ENCODE results near the gene GALC.
"Not testable (repeated sequence)": the region's sequence is repeated elsewhere in the genome, so short reads cannot be mapped to it uniquely, and the experiment has no call there.

Gene GALC

DNA sequence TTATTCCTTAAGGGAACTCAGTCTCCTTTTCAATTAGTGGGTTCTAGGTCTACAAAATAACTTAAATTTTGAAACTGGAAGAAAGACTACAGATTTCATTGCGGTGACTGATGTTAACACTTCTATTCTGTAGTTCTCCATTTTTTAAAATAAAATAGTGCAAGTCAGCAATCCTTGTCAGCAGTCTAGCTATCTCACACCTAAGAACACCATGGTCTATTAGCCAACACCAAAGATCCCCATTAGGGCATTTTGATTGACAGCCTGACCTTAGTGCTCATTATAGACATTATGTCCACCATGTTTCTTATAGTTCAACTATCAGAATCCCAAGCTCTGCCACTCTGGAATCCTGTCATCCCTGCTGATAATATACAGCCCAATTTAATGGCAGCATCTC lies 39.4 kb upstream of the GALC start:
- DNase-seq (ENCODE audit: low read depth, low spot score), result no peak
- no peak overlapping the region for H3K4me3 ChIP-seq (ENCODE audit: low read depth, low read length)
- in situ Hi-C loops (cut with HindIII; ENCODE audit: low sequenced_read_pairs), result no loop called here
- TF ChIP-seq, protein P1, sequence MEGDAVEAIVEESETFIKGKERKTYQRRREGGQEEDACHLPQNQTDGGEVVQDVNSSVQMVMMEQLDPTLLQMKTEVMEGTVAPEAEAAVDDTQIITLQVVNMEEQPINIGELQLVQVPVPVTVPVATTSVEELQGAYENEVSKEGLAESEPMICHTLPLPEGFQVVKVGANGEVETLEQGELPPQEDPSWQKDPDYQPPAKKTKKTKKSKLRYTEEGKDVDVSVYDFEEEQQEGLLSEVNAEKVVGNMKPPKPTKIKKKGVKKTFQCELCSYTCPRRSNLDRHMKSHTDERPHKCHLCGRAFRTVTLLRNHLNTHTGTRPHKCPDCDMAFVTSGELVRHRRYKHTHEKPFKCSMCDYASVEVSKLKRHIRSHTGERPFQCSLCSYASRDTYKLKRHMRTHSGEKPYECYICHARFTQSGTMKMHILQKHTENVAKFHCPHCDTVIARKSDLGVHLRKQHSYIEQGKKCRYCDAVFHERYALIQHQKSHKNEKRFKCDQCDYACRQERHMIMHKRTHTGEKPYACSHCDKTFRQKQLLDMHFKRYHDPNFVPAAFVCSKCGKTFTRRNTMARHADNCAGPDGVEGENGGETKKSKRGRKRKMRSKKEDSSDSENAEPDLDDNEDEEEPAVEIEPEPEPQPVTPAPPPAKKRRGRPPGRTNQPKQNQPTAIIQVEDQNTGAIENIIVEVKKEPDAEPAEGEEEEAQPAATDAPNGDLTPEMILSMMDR (IDR thresholded peaks at IDR 0.05; ENCODE audit: low read depth, low read length), result no peak

DNA sequence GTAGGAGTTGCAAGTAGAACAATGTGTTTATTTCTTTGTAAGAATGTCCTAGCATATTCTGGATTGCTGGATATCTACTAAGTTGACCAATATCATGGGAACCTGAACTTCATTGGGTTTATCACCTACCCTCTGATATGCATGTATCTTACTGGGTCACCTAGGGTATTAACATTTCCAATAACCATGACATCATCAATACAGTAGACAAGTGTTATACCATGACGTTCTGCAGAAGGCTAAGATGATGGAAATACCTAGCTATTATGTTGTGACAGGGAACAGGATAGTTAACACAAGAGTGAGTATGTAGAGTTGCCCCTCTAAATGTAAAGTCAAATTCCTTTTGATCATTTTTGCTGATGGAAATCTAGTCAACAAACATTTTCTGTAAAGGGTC lies 37.9 kb upstream of the GALC start:
- DNase-seq (ENCODE audit: low read depth, low spot score), result no peak
- in situ Hi-C loops (cut with HindIII; ENCODE audit: low sequenced_read_pairs), result no loop called here
- TF ChIP-seq, protein P1 (IDR thresholded peaks at IDR 0.05; ENCODE audit: low read depth, low read length), result no peak
- H3K4me3 ChIP-seq (ENCODE audit: low read depth, low read length), result no peak overlapping the region

DNA sequence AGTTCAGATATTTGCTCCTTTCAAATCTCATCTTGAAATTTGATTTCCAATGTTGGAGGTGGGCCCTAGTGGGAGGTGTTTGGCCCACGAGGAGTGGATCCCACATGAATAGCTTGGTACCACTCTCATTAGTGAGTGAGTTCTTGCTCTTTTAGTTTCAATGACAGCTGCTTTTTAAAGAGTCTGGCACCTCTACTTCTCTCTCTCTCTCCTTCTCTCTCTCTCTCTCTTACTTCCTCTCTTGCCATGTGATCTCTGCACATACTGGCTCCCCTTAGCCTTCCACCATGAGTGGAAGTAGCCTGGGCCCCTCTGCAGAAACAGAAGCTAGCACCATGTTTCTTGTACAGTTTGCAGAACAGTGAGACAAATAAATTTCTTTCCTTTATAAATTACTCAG lies 37.1 kb upstream of the GALC start:
- no peak for DNase-seq (ENCODE audit: low read depth, low spot score)
- in situ Hi-C loops (cut with HindIII; ENCODE audit: low sequenced_read_pairs), result no loop called here
- TF ChIP-seq, protein P1 (IDR thresholded peaks at IDR 0.05; ENCODE audit: low read depth, low read length), result no peak
- no peak overlapping the region for H3K4me3 ChIP-seq (ENCODE audit: low read depth, low read length)

DNA sequence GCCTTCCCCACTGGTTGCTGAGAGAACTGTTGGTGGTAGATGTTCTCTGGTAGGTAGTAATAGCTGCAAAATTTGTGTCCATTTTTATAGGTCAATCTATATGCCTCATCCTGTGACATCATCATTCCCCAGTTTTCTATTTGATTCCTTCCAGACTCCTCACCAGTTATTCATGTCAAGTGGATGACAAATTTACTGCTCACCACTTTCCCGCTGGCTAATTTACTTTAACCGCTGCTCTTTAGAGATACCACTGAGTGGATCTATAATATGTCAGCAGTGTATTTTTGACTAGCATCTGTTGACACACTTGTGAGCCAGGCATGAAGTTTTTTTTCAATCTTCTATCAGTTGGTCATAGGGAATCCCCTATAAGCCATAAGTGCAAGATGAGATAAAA lies 36.5 kb upstream of the GALC start:
- DNase-seq (ENCODE audit: low read depth, low spot score), result no peak
- in situ Hi-C loops (cut with HindIII; ENCODE audit: low sequenced_read_pairs), result no loop called here
- TF ChIP-seq, protein P1 (IDR thresholded peaks at IDR 0.05; ENCODE audit: low read depth, low read length), result no peak
- no peak overlapping the region for H3K4me3 ChIP-seq (ENCODE audit: low read depth, low read length)

DNA sequence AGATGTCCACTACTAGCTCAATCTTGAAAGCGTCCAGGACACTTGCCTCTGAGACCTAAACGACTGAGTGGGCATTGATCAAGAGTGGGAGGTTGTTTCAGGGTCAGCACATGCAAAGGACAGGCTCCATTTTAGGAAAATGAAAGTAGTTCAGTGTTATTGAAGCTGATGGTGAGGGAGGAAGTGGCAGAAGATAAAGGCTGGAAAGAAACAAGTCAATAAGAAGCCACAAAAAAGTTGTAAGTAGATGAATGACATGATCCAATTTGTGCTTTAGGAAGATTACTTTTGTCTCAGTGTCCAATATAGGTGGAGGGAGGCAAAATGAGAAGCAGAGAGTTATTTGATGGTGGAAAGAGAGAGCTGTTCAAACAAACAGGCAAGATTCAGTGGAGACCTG lies 33.9 kb upstream of the GALC start:
- in situ Hi-C loops (cut with HindIII; ENCODE audit: low sequenced_read_pairs), result no loop called here
- H3K4me3 ChIP-seq (ENCODE audit: low read depth, low read length), result no peak overlapping the region
- TF ChIP-seq, protein P1 (IDR thresholded peaks at IDR 0.05; ENCODE audit: low read depth, low read length), result no peak
- no peak for DNase-seq (ENCODE audit: low read depth, low spot score)

DNA sequence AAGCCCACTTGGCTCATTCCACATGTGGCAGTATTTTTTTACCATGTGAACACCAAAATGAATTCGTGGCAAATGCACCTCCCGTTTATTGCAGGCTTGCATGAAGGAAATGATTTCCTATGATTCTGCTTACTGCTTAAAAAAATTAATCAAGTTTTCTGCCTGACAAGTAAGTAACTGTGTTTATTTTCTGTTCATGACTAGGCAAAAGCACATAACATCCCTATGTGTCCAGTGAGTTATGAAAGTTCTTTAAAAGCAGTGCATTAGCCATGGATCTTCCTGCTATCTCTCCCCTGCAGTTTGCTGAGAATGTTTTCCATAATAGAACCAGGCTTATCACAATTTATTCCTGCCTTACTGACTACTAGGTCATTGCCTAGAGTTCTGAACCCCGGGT lies 32.3 kb upstream of the GALC start:
- TF ChIP-seq, protein P1 (IDR thresholded peaks at IDR 0.05; ENCODE audit: low read depth, low read length), result no peak
- DNase-seq (ENCODE audit: low read depth, low spot score), result no peak
- H3K4me3 ChIP-seq (ENCODE audit: low read depth, low read length), result no peak overlapping the region
- in situ Hi-C loops (cut with HindIII; ENCODE audit: low sequenced_read_pairs), result no loop called here

DNA sequence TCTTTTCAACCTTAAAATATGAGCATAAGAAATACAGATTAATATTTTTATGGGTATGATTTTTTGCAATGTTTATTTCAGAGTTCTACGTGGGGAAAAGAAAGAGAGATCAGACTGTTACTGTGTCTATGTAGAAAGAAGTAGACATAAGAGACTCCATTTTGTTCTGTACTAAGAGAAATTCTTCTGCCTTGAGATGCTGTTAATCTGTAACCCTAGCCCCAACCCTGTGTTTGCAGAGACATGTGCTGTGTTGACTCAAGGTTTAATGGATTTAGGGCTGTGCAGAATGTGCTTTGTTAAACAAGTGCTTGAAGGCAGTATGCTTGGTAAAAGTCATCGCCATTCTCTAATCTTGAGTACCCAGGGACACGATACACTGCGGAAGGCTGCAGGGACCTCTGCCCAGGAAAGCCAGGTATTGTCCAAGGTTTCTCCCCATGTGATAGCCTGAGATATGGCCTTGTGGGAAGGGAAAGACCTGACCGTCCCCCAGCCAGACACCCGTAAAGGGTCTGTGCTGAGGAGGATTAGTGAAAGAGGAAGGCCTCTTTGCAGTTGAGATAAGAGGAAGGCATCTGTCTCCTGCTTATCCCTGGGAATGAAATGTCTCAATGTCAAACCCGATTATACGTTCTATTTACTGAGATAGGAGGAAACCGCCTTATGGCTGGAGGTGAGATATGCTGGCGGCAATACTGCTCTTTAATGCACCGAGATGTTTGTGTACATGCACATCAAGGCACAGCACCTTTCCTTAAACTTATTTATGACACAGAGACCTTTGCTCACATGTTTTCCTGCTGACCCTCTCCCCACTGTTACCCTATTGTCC lies 31.5 kb upstream of the GALC start:
- in situ Hi-C loops (cut with HindIII; ENCODE audit: low sequenced_read_pairs); H3K4me3 ChIP-seq (ENCODE audit: low read depth, low read length); DNase-seq (ENCODE audit: low read depth, low spot score): not testable (repeated sequence)

Data from astrocyte of the spinal cord (primary cell).